HFFc6 (cell line): Measurements from ENCODE around the gene VDAC2. TPM values are rescaled to one million over a fixed set of nuclear protein-coding genes. Genes with fewer than 3 reads are reported as not detected.
"Not testable (repeated sequence)": the region's sequence is repeated elsewhere in the genome, so short reads cannot be mapped to it uniquely, and the experiment has no call there.

Experiments used
- DNase-seq: peaks from one replicate; pipeline ENCODE4 v3.0.0-alpha.2; 2018
- H3K27ac Mint-ChIP-seq: 2 replicates; pipeline ENCODE4 v1.8.0; 2020; ENCODE audit warnings: mild to moderate bottlenecking, mixed read lengths
- H3K27me3 Mint-ChIP-seq: 2 replicates; pipeline ENCODE4 v1.8.0; 2021; ENCODE audit warnings: mild to moderate bottlenecking, moderate library complexity, mixed read lengths; ENCODE audit not compliant: insufficient read depth
- H3K36me3 Mint-ChIP-seq: 2 replicates; pipeline ENCODE4 v1.8.0; 2021; ENCODE audit warnings: low read depth, mixed read lengths
- H3K4me1 Mint-ChIP-seq: 2 replicates; pipeline ENCODE4 v1.8.0; 2020; ENCODE audit warnings: low read depth, mixed read lengths
- H3K4me3 Mint-ChIP-seq: 2 replicates; pipeline ENCODE4 v1.8.0; 2020; ENCODE audit warnings: mild to moderate bottlenecking, moderate library complexity, mixed read lengths
- H3K9me3 Mint-ChIP-seq: 2 replicates; pipeline ENCODE4 v1.8.0; 2020; ENCODE audit warnings: mild to moderate bottlenecking, mixed read lengths
- CTCF ChIP-seq: fragments of 200-600 bp; sonication (generic); IDR thresholded peaks from 2 replicates; pipeline ENCODE4 v1.5.0; 2021; ENCODE audit warnings: antibody characterized with exemption, mild to moderate bottlenecking
- total RNA-seq, 6 experiments: library from RNA; stranded (reverse); fragmentation: NEBNext Ultra II Directional; extraction: Animal tissue kit (Norgen Biotek cat#: 25700); gene quantifications; 2 replicates in 1 of 6; 3 replicates in 5 of 6; pipeline ENCODE4 v1.2.3, GENCODE V29; 2021

Gene VDAC2
- total RNA-seq, 6 experiments from 2014 or later = 213 to 248 (median 223) TPM

- peak; percentile 51 for DNase-seq
Measured at GRCh38 chr10:75211007-75211691, 553 bp downstream of the VDAC2 start.

GRCh38 chr10:75212343-75212742, 1.7 kb downstream of the VDAC2 start:
- Mint-ChIP-seq H3K4me3 (peak overlapping the region; percentile 96), H3K36me3 (peaks cover 45% of the 10 kb centered on the region), H3K27me3 (peaks cover 6% of the 10 kb centered on the region), H3K27ac (peak overlapping the region; percentile 100; the same call in 1 of the 2 replicates), H3K9me3 (no peaks in the 10 kb centered on the region), H3K4me1 (peaks cover 70% of the 10 kb centered on the region)
- no peak for DNase-seq
- TF ChIP-seq CTCF = no peak

More at GRCh38 chr10:75211007-75211691, 553 bp downstream of the VDAC2 start:
- no peaks in the 10 kb centered on the region for H3K9me3 Mint-ChIP-seq
- peak overlapping the region; percentile 96 for H3K4me3 Mint-ChIP-seq
- peaks cover 38% of the 10 kb centered on the region for H3K36me3 Mint-ChIP-seq
- peaks cover 68% of the 10 kb centered on the region for H3K4me1 Mint-ChIP-seq
- H3K27ac Mint-ChIP-seq = peak overlapping the region; percentile 100
- TF ChIP-seq CTCF = peak; percentile 3; the same call in 1 of the 2 replicates
- H3K27me3 Mint-ChIP-seq = peaks cover 6% of the 10 kb centered on the region

GRCh38 chr10:75220274-75220673, 9.7 kb downstream of the VDAC2 start:
- H3K4me3 Mint-ChIP-seq = no peak overlapping the region
- H3K27ac Mint-ChIP-seq = peak overlapping the region; percentile 24
- no peaks in the 10 kb centered on the region for H3K9me3 Mint-ChIP-seq
- H3K27me3 Mint-ChIP-seq = peaks cover 2% of the 10 kb centered on the region
- H3K36me3 Mint-ChIP-seq = peaks cover 54% of the 10 kb centered on the region
- no peak for TF ChIP-seq CTCF
- DNase-seq = no peak
- peaks cover 58% of the 10 kb centered on the region for H3K4me1 Mint-ChIP-seq

GRCh38 chr10:75221492-75221891, 10.9 kb downstream of the VDAC2 start:
- not testable (repeated sequence) for H3K27ac Mint-ChIP-seq, H3K9me3 Mint-ChIP-seq, H3K4me3 Mint-ChIP-seq, DNase-seq, H3K27me3 Mint-ChIP-seq
- peaks cover 59% of the 10 kb centered on the region for H3K4me1 Mint-ChIP-seq
- H3K36me3 Mint-ChIP-seq = peaks cover 46% of the 10 kb centered on the region

GRCh38 chr10:75223507-75223906, 12.9 kb downstream of the VDAC2 start:
- peak overlapping the region; percentile 37; the same call in 1 of the 2 replicates for H3K4me3 Mint-ChIP-seq
- DNase-seq = no peak
- peaks cover 44% of the 10 kb centered on the region for H3K36me3 Mint-ChIP-seq
- peaks cover 68% of the 10 kb centered on the region for H3K4me1 Mint-ChIP-seq
- H3K27ac Mint-ChIP-seq = peak overlapping the region; percentile 79
- peaks cover 2% of the 10 kb centered on the region for H3K27me3 Mint-ChIP-seq
- no peaks in the 10 kb centered on the region for H3K9me3 Mint-ChIP-seq
- no peak for TF ChIP-seq CTCF

GRCh38 chr10:75226095-75226494, 15.5 kb downstream of the VDAC2 start:
- H3K4me3 Mint-ChIP-seq = peak overlapping the region; percentile 37
- peak overlapping the region; percentile 79 for H3K27ac Mint-ChIP-seq
- peaks cover 3% of the 10 kb centered on the region; the same call in 1 of the 2 replicates for H3K27me3 Mint-ChIP-seq
- no peaks in the 10 kb centered on the region for H3K9me3 Mint-ChIP-seq
- peaks cover 48% of the 10 kb centered on the region for H3K36me3 Mint-ChIP-seq
- DNase-seq = no peak
- H3K4me1 Mint-ChIP-seq = peaks cover 83% of the 10 kb centered on the region
- TF ChIP-seq CTCF = no peak
